Myocyte (in vitro differentiated cells): ENCODE measurements around the gene MGAT4A. TPM values are rescaled to one million over a fixed set of nuclear protein-coding genes. Genes with fewer than 3 reads are reported as not detected.
A peak's percentile ranks its signal among the peaks of the same experiment; 100 is the strongest.
"Not testable (repeated sequence)": the region's sequence is repeated elsewhere in the genome, so short reads cannot be mapped to it uniquely, and the experiment has no call there.

Source experiments
- DNase-seq: peaks from one replicate; pipeline ENCODE4 v3.0.0-alpha.2; 2012; ENCODE audit warnings: low read depth
- total RNA-seq: library from RNA; depleted of rRNA; stranded (reverse); fragments of >200 nt; gene quantifications from 2 replicates; pipeline ENCODE4 v1.2.3, GENCODE V29; 2014

Gene MGAT4A
- total RNA-seq, 1 donor from 2014 or later = 0.16 TPM

DNA sequence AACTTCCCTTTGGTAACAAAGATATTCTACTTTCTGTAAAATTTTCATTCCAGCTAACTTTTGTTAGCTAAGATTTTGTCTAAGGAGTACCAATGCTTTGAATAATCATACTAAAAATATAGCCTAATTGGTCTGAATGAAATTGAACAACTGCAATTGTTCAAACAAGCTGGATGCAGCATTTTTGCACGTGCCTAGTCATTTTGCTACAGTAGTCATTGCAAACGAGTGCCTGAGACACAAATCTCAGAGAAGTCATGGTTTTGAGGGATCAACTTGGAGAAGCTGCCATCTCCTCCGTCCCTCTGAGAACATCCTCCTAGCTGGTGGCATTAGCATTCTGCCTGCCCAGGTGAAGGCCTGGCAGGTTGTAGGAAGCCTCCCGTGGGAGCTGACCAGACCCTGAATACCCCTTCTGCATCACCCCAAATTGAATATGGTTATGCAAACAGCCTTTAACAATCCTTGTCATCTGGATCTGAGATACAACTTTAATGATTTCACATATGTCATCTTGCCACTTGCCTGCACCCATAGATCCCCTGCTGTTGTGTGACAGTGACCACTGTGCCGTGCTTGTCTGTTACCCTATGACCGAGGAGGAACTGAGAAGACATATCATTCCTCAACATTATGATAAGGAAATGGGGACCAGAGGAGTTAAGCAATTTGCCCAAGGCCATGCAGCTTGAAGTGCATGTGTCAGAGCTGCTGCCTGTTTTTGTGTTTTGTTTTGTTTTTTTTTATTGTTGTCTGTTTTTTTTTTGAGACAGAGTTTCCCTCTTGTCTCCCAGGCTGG lies 29.1 kb upstream of the MGAT4A start:
- DNase-seq = no peak

DNA sequence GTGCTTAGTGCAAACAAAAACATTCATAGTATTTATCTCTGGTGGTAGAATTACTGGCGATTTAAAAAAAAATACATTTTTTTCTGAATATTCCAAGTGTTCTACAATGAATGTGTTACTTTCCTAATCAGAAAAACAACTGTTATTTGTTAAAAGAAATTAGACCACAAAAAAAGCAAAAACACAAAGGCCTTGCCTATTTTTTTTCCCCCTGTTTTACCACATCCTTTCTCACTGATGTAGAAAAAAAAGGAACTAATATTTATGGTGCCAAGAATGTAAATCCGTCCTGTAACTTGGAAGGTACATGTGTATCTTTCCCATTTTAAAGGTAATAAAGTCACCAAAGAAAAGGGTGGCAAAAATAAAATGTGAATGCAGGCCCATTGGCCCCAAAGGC lies 28.4 kb upstream of the MGAT4A start:
- DNase-seq = no peak

DNA sequence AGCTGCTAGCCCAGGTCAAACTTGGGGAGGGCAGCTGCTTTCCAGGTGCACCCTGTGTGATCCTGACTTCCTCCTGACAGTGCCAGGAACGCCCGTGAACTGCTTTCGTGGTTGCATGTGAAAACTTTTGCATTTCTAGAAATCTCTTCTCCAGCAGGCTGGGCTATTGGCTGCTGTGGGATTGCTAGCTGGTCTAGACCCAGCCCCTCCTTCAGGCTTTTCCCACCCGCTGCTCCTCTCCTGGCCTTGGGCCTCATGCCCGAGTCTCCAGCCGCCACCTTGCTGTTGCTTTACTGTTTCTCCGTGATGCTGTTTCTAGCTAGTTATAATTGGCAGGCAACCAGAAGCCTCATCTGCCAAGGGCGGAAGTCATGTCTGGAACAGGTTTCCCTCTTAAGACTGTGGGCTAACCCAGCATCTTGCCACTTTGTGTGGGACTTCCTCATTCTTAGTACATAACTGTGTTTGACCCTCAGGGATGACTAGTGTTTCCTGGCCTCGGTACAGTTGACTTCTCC lies 27.0 kb upstream of the MGAT4A start:
- peak; percentile 47 for DNase-seq

DNA sequence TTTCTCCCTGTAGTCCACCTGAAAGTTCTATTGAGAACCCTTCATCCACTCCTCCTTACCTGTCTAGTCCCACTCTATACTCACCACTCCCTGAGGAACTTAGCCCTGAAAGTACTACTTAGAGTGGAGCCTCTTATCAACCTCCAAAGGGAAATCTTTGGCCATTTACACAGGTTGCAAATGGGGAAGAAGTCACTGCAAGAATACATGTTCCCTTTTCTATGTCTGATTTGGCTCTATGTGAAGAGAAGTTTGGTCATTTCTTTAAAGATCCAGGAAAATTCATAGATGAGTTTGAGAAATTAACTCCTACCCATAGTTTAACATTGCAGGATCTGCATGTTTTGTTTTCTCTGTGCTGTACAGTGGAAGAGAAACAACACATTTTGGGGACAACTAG lies 22.9 kb upstream of the MGAT4A start:
- DNase-seq = no peak

DNA sequence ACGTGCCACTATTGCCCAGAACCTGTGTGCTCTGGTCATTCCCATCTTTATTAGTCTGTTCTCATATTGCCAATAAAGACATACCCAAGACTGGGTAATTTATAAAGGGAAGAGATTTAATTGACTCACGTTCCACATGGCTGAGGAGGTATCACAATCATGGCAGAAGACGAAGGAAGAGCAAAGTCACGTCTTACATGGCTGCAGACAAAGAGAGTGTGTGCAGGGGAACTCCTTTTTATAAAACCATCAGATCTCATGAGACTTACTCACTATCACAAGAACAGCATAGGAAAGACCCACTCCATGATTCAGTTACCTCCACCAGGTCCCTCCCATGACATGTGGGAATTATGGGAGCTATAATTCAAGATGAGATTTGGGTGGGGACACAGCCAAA lies 21.8 kb upstream of the MGAT4A start:
- not testable (repeated sequence) for DNase-seq

DNA sequence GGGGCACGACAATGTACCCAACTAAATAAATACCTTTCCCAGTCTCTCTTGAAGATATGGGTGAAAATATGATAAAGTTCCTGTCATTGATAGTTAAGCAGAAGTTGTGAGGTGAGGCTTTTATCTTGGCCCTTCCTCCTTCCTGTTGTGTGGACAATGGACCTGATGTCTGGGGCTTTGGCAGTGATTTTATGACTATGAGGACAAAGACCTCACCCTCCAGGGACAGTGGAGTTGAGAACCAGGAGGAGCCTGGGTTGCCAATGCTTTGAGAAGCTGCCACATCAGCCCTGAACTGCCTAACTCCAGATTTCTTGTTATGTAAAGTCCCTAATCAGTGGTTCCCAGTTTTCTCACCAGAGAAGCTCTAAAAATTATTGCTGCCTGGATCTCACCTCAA lies 20.8 kb upstream of the MGAT4A start:
- no peak for DNase-seq

DNA sequence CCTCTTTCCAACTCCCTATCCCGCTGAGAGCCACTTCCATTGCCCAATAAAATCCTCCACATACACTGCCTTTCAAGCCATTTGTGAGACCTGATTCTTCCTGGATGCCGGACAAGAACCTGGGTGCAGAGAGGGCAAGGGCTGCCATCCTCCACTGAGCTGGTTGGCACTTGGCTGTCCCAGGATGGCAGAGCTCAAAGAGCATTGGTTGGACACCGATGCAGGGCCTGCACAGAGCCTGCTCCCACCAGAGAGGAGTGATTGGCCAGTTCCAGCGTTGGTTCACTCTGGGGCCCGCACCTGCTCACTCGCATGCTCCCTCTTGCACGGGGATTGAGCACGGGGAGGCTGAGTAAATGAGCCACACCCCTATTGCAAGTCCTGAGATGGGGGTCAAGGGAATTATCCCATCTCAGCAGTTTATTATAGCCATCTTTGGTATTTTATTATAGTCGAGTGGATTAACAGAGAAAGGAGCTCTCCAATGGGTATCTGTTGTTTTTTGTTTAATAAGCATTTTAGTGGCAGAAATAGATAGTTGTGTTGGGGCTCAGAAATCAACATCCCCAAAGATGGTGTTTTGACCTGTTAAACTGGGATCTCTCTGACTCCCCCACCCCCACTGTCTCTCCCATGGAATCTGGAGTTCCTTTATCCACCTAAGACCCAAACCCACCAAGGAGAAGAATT lies 19.8 kb upstream of the MGAT4A start:
- DNase-seq = no peak

DNA sequence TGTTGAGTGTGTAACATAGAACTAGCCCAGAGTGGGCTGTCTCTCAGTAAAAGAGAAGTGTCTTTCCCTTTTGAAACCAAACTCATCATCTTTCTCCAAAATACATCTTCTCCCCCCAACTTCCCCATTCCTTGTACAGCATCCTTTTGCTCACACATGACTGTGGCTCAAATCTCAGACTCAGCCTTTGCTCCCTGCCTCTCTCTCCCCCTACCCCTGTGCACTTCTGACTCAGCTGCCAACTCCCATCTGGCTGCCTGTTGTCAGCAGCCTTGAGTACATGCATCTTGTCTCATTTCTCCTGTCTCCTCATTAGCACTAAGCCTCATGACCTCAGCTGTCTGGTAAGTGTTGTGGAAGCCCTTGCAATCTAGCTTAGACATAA lies 18.1 kb upstream of the MGAT4A start:
- DNase-seq = no peak

DNA sequence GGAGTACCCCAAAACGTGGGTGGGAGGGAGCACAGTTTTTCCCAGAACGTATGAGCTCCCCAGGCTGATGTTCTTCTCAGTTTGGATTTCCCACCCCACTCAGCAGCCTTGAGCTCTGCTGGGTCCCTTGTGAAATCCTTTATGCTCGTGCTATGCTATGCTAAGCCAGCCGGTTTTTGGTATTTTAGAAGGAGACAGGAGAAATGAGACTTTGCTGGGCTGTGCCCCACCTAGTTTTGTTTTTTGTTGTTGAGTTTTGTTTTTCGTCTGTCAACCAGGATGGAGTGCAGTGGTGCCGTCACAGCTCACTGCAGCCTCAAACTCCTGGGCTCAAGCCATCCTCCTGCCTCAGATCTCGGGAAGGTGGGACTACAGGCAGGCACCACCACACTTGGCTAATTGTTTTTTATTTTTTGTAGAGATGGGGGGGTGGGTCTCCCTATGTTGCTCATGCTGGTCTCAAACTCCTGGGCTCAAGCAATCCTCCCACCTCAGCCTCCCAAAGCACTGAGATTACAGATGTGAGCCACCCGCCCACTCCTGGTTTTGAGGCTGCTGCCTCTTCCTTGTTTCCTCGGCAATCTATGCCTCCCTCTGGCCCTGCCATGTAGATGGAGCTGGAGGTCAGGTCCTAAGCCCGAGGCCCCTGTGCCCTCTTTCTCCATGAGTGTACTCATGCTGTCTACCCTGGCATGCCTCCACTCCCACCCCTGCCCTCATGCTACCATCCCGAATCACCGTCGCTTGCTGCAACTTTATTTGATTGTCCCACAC lies 17.5 kb upstream of the MGAT4A start:
- no peak for DNase-seq

DNA sequence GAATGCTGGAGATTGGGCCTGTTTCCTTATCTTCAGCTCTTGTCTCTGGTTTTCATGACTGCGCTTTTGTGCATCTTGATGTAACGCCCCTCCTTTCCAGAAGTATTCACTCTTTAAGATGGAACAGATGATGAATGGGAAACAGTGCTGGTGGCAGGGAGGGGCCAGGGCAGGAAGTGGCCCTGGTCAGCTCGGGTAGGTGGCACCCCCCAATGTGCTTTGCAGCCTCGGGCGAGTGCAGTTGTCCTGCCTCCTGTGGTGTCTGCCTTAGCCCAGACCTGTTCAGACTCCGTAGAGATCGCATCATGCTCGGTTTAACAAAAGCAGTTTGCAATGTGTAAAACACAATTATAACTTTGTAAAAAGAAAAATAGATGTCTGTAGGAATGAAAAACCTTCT lies 17.0 kb upstream of the MGAT4A start:
- DNase-seq = no peak

DNA sequence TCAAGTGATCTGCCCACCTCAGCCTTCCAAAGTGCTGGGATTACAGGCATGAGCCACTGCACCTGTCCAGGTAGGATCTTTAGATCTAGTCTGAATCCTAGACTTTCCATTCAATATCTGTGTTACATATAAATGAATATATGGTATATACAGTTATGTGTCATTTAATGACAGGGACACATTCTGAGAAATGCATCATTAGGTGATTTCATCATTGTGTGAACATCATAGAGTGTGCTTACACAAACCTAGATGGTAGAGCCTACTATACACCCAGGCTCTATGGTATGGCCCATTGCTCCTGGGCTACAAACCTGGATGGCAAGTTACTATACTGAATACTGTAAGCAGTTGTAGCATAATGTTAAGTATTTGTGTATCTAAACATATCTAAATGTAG lies 15.5 kb upstream of the MGAT4A start:
- DNase-seq = no peak

DNA sequence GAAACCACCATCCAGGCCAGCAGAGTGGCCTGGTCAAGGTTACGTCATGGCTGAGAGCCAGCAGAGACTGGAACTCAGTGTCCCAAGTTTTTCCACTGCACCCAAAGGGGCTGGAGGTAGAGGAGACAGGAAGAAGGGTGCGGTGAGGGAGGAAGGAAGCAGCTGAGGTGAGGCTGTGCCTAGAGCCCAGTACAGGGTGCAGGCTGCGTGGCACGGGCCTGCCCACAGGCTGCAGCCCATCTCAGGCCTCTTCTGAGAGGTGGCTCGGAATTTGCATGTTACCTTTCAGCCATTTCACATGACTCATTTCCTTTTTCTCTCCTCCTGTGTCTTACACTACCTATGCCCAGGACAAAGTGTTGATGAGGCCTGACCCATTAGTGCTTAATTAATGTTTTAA lies 13.7 kb upstream of the MGAT4A start:
- no peak for DNase-seq

DNA sequence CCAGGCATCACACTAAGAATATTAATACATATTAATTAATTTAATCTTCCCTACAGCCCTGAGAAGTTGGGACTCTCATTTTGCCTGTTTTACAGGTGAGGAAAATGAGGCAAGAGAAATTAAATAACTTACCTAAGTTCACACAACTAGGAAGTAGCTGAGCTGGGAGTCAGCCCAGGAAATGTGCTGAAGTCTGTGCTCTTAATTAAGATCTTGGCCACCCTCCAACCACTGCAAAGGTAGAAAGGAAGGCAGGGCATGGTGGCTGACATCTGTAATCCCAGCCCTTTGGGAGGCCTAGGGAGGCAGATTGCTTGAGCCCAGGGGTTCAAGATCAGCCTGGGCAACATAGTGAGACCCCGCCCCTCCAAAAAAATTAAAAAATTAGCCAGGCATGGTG lies 12.9 kb upstream of the MGAT4A start:
- DNase-seq = no peak

DNA sequence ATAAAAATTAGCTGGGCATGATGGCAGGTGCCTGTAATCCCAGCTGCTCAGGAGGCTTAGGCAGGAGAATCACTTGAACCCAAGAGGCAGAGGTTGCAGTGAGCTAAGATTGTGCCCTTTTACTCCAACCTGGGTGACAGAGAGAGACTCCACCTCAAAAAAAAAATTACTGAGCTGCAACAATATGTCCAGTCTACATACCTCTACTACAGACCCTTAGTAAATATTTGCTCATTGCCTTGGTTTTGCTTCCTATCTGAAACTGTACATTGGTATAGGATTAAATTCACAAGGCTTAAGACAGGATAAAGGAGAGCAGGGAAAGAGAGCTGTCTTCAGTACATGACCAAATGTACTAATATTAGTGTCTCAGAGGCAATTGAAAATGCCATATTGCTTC lies 8.1 kb upstream of the MGAT4A start:
- no peak for DNase-seq

DNA sequence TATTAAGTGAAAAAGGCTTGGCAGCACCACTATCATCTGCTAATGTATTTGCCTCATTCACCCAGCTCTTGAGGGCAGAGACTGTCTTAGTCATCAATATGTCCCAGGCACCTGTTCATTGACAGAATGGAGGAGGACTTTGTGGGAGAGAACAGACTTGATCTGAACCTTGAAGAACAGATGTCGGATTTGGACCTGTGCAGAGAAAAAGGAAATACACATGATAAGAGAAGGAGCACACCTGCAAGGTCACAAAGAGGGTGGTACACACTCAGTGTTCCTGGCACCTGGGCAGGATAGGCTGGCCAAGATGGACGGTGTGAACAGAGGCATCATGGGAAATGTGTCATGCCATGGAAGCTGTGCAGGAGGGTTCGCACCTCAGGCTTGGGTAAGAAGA lies 7.4 kb upstream of the MGAT4A start:
- no peak for DNase-seq

DNA sequence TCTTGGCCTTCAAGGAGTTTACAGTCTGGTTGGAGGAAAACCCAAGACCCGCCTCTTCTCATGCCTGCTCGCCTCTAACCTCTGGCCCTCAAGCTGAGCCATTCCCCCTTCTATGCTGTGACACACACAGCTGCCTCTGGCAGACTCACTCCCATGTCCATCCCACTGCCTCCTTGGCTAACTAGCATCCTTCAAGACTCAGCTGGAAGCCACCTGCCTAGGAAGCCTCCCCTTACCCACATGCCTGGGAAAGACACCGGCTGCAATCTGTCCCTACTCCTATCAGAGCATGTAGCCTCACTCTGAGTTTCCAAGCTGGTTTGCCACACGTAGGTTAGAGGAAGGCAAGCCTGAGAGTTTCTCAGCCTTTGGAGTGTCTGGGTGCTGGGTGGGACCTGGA lies 6.9 kb upstream of the MGAT4A start:
- DNase-seq = no peak

DNA sequence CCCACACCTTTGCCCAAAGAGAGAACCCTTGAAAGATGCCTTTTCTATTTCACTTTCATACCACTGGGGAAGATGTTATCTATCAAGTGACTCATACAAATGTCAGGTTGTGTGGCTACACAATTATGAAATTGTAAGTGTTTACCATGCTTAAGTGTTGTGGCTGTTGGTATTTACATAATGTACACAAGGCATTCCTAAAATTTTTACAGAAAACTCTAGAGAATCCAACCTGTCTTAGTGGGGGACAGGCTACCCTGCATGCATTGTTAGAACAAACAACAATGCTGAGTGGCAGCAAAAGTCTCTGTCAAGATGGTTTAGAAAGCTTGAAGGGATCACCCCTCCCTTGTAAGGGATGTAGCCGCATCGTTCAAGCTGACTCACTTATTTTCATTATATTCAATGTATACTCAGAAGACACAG lies 5.5 kb upstream of the MGAT4A start:
- DNase-seq = no peak

DNA sequence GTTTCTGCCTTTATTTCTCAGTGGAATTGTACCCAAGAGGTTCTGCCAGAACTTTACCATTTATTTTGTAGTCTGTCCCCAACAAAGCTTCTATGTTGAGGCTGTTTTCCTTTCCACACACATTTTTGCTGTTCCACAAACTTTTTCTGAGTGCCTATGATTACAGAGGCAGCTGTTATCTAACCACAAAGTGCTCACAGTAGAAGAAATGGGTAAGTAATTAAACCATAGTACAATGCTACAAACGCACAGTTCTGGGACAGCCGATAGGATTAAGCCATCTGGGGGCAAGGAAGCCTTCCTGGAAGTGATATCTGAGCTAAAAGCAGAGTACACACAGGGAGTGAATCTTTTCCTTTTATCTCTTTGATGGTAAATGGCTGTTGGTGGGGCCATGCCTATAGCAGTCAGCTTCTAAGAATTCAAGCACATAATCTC lies 3.9 kb upstream of the MGAT4A start:
- no peak for DNase-seq

DNA sequence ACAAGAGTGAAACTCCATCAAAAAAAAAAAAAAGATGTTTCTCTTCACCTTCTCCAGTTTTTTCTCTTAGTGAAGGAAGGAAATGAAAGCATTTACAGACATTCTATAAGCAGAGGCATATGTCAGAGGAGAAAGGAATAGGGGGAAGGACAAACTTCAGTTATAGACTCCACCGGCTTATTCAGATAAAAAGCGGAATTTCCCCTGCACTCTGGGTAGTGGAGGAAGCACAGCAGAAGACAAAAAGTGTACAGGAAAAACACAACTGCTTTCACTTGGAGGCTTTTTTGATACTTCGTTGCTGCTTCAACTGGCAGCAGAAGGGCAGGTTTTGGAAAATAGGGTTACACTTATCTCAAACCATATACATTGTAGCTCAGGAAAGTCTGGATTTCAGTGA lies 3.2 kb upstream of the MGAT4A start:
- DNase-seq = no peak

DNA sequence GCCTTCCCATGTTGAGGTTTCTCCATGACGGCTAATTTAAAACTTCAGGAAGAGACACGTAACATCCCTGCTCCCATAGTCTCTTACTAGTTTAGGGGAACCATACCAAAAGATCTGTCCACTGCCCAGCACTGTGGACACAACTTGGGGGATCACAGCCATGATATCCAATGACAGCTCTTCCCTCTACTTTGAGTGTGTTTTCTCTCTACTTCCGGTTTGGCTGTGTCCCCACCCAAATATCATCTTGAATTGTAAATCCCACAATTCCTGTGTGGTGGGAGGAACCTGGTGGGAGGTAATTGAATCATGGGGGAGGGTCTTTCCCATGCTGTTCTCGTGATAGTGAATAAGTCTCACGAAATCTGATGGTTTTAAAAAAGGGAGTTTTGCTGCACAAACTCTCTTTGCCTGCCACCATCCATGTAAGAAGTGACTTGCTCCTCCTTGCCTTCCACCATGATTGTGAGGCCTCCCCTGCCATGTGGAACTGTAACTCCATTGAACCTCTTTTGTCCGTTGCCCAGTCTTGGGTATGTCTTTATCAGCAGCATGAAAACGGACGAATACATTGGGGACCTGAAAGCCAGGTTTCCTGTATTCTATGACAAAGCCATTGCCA lies 1.6 kb upstream of the MGAT4A start:
- DNase-seq = no peak

DNA sequence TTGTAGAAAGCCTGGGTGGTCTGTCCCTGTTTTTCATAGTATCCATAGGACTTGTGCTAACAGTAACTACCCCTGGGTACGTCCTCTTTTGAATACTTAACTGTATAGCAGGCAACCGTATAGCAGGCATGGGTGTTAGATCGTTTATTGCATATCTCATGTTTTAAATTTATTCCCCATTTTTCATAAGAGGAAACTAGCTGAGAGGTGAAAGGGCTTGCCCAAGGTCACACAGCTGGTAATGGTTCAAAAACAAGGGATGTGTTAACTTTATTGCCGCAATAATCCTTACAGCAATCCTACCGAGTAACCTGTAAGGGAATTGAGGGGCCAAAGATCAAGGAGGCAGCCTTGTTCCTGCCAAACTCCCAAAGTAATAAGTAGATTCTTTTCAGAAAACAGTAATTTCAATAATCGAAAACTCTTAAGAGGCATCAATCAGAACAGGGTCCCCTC lies 990 bp upstream of the MGAT4A start:
- DNase-seq = no peak

DNA sequence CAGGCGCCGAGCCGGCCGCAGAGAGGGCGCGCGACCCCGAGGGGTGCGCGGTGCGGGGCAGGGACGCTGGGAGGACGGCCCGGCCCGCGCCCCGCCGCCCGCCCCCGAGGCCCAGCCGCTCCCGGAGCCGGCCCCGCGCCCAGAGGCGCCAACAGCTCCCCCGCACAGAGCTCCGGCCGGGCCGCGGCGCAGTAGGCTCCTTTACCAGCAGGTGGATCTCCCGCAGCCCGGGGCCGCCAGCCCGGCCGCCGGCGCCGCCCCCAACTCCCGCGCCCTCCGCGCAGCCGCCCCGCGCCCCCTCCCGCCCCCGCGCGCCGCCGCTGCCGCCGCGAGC lies 258 bp downstream of the MGAT4A start:
- DNase-seq = peak; percentile 23
